Activated CD4-positive, CD25-positive, alpha-beta regulatory T cell treated with anti-CD3 and anti-CD28 coated beads, Interleukin-2, amount 50 U/mL, for 16 hours (primary cell): Measurements from ENCODE around the gene ZNF701.
"Not testable (repeated sequence)": the region's sequence is repeated elsewhere in the genome, so short reads cannot be mapped to it uniquely, and the experiment has no call there.

Experiments used
- DNase-seq: peaks from one replicate; pipeline ENCODE4 v3.0.0-alpha.2; 2020; ENCODE audit warnings: low read depth, low spot score

The ZNF701 gene

DNA sequence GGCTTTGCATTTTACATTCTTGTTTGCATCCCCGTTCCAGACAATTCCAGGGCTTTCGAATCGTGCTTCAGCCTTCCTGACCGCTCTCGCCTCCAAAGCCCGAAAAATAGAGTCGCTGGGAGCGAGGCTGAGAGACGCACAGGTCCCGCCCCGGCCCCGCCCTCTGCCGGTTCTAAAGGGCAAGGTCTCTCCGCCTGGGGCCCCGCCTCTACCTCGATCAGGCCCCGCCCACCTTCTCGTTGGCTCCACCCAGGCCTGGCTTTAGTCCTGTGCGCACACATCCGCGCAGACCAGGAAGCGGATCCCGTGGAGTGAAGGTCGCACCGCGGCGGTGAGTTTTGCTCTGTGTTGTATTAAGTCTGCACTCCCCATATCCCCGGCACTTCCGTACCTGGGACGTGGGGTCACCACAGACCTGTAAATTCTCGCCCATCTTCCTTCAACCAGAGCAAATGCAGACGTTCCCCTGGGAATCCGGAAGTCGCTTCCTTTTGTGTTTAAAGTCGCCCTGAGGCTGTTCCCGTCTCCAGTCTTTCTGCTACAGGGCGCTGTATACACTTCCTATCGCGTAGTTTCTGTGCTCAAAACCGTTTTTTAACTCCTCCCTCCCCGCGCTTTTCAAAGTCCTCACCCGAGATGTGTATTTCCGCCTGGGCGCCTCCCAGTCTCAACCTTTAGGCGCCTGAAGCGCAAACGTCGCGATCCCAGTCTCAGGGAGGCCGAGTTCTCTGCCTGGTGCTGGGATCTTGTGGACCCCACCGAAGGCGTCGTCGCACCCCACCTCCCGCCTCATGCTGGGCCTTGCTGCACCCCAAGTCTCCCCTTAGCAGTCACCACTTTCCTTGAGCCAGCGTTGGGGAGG is at the start of gene ZNF701:
Gene ZNF701 (plus strand): TSS at position 288 of the 862 bp plus-strand sequence. CDS start 3,861 bp downstream, outside the sequence.
- DNase-seq, result peak; percentile 86

DNA sequence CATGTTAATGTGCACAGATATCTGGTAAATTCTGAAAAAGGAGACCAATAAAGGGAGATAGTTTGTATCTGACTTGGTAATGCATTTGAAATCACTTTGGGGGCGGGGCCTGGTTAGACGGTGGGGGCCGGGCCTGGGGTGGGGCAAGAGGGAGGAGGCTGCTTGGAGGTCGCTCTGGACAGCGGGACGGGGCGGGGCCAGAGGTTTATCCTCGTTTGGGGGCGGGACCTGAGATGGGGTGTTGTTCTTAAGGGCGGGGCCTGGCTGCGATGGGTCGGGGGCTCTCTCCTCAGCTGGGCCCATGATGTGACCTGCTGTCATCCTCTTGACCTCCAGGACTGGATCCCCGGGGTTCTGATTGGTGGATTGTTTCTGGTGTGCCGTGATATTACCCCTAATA is 47.5 kb upstream of the ZNF701 start:
- no peak for DNase-seq

DNA sequence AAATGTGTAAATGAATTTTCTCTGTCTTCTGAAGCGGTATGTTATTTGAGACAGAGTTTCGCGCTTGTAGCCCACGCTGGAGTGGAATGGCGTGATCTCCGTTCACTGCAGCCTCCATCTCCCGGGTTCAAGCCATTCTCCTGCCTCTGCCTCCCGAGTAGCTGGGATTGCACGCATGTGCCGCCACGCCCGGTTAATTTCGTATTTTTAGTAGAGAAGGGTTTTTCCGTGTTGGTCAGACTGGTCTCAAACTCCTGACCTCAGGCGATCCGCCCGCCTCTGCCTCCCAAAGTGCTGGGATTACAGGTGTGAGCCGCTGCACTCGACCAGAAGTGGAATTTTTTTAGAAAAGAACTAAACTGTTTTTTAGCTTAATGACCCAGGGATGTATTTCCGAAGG is 46.0 kb upstream of the ZNF701 start:
- no peak for DNase-seq

DNA sequence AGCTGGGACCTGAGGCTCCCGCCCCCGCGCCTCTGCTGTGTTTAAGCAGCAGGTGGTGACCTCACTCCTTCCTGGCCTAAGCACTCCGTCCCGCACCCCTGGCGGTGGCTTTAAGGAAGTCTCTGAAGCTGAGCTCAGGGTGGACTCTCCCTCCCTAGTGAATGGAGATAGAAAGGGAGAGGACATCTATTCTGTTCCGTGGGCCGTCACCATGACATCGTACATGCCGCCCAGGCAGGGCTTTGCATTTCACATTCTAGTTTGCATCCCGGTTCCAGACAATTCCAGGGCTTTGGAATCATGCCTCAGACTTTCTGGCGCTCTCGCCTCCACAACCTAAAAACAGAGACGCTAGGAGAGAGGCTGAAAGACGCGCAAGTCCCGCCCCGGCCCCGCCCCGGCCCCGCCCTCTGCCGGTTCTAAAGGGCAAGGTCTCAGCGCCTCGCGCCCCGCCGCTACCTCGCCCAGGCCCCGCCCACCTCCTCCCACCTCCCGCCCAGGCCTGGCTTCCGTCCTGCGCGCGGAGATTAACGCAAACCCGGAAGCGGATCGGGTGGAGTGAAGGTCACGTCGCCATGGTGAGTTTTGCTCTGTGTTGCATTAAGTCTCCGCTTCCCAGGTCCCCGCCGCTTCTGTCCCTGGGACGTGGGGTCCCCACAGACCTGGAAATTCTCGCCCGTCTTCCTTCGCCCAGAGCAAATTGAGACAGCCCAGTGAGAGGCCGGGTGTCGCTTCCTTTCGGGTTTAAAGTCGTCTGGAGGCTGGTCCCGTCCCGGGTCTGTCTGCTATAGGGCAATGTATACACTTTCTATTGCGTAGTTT is 42.7 kb upstream of the ZNF701 start, which contains the start of gene ZNF808:
Gene ZNF808 (plus strand): TSS at position 535 of the 822 bp plus-strand sequence. CDS start 15,617 bp downstream, outside the sequence.
- peak; percentile 96 for DNase-seq

DNA sequence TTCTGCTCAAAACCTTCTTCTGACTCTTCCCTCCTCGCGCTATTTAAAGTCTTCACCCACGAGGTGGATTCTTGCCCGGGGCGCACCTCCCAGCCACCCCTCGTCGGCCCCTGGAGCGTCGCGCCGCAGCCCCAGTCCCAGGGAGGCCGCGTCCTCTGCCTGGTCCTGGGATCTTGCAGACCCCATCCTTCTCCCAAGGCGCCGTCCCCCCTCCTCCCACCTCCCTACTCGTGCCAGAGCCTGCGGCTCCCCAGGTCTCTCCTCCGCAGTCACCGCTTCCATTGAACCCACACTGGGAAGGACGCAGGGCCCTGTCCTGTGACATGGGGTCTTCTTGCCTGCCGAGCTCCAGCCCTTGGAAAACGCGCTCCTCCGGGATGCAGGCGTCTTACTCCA is 42.1 kb upstream of the ZNF701 start:
- no peak for DNase-seq

DNA sequence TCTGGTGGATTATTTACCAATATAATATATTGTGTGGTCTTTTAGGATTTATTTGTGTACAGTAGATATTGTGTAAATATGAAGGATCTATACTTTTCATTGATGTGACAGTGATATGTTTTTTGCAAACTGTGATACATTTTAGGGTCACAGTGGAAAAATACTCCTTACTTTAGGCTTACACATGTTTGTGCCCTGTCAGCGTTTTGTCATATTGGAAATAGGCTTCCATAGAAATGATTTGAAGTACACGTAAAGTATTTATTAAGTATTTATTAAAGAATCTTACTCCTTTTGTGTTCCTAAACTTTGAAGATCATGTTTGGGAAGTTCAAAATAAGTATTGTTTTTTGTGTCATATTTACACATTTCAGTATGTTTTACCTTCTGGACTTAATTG is 37.6 kb upstream of the ZNF701 start:
- no peak for DNase-seq

DNA sequence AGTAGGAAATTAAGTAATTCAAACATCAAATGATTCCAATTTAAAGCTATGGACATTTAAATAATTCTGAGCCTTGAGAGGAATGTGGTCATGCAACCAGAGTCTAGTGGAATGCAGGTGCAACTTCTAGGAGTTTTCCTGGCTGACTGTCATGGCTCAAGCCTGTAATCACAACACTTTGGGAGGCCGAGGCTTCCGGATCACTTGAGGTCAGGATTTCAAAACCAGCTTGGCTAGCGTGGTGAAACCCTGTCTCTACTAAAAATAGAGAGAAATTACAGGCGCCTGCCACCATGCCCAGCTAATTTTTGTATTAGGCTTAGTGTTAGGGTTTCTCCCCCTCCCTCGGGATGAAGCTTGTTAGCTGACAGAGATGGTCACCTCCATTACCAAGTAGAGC is 36.2 kb upstream of the ZNF701 start:
- no peak for DNase-seq

DNA sequence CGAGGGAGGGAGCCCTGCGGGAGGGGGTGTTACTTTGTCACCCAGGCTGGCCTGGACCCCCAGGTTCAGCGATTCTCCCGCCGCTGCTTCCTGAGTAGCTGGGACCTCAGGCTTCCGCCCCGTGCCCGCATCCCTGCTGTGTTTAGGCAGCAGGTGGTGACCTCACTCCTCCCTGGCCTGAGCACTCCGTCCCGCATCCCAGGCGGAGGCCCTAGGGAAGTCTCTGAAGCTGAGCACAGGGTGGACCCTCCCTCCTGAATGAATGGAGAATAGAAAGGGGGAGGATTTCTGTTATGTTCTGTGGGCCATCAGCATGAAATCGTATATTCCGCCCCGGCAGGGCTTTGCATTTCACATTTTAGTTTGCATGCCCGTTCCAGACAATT is 34.7 kb upstream of the ZNF701 start:
- not testable (repeated sequence) for DNase-seq

DNA sequence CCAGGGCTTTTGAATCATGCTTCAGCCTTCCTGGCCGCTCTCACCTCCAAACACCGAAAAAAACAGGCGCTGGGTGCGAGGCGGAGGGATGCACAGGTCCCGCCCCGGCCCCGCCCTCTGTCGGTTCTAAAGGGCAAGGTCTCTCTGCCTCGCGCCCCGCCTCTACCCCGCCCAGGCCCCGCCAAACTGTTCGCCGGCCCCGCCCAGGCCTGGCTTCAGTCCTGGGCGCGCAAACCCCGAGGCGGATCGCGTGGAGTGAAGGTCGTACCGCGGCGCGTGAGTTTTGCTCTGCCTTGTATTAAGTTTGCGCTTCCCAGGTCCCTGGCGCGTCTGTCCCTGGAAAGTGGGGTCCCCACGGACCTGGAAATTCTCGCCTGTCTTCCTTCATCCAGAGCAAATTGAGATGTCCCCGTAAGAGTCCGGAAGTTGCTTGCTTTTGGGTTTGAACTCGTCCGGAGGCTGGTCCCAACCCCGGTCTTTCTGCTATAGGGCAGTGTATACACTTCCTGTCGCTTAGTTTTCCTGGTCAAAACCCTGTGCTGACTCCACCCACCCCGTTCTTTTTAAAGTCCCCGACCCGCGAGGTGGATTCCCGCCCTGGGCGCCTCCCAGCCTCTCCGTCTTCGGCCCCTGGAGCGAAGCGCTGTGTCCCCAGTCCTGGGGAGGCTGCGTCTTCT is 34.2 kb upstream of the ZNF701 start:
- peak; percentile 83 for DNase-seq

DNA sequence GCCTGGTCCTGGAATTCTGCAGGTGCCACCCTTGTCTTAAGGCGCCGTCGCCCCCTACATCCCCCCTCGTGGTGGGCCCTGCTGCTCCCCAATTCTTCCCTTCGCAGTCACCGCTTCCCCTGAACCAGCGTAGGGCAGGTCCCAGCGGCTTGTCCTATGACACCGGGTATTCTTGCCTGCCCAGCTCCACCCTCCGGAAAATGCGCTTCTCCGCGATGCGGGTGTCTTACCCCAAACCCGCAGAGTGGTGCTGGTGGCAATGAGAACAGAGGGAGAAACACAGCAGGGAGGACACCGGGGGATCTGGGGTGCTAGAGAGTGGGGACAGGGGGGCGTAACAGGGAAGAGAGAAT is 33.7 kb upstream of the ZNF701 start:
- no peak for DNase-seq

DNA sequence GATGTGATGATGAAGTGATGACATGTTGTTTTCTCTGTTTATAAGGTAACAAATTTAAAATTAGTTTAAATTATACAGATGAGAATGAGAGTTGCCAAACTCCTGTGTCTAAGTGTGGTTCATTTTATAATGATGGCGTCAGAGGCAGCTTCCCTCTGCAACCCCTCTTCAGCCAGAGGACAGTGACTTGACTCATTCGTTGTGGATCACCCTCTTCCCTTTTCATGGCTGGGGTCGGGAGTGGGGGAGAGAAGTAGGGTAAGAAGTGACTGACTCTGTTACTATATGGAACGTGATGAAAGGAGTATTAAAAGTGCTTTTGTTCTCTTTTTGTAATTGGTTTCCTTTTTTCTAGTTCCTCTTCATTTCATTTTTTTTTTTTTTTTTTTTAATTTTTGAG is 31.3 kb upstream of the ZNF701 start:
- DNase-seq, result not testable (repeated sequence)

DNA sequence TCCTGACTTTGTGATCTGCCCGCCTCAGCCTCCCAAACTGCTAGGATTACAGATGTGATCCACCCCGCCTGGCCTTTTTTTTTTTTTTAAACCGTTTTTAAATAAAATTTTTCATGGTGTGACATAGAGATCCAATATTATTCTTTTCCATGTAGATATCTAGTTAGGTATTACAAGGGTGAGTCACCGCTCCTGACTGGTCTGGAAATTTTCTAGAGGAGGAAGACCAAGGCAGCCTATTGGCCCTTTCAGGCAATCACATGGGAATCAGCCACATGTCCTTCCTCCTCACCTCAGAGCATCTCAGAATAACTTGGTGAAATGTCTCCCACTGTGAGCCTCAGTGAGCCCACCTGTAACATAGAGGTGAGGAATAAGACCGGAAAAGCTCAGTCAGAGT is 28.9 kb upstream of the ZNF701 start:
- not testable (repeated sequence) for DNase-seq

DNA sequence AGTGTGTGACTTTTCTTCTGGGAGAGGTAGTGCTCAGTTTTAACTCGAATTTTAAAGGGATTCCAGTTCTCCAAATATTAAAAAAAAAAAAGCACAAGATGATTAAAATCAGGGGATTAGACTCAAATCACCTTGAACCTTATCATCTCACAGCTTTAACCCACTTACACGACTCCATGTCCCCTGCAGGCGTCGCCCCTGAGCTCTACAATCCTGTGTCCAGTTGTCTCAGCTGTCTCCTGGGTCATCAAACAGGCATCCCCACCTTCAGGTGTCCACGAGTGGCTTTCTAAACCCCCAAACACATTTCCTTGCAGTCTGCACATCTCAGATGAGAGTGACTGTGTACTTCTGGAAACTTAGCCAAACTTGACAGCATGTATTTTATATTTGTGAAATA is 28.5 kb upstream of the ZNF701 start:
- DNase-seq, result no peak

DNA sequence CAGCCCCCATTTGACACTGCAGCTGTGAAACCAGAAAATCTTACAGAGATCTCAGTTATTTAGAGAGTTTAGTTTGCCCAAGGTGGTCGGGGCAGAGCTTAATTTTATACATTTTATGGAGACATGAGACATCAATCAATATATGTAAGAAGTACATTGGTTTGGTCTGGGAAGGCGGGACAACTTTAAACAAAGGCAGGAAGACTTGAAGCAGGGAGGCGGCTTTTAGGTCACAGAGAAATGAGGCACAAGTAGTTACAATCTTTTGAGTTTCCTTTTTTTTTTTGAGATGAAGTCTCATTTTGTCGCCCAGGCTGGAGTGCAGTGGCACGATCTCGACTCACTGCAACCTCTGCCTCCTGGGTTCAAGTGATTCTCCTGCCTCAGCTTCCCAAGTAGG is 27.5 kb upstream of the ZNF701 start:
- not testable (repeated sequence) for DNase-seq

DNA sequence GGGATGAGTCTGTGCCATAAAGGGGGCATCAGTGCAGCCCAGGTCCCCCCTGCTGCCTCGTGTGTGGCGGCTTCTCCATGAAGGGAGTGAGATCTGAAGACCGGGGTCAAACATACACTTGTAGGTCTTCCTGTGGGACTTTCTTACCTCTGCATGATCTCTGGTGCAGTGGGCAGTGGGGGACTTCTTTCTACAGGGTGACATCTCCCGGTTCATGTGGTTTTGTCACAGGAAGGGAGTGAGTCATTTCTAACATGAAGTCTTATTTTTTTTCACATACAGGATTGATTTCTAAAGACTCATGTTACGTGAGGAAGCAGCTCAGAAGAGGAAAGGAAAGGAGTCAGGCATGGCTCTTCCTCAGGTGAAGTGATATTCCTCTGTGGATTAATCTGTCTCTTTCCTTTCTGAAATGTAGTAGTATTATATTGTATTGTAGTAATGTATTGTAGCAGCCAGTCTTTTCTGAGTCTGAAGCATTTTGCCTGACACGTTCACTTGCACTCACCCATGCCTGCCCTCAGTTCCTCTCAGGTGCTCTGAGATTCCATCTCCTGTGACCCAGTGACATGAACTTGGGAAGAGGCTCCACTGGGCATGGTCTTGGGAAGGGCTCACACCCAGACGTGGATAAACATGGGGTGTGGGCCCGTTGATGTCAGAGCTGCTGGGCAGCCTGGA is 27.0 kb upstream of the ZNF701 start:
- DNase-seq, result no peak

DNA sequence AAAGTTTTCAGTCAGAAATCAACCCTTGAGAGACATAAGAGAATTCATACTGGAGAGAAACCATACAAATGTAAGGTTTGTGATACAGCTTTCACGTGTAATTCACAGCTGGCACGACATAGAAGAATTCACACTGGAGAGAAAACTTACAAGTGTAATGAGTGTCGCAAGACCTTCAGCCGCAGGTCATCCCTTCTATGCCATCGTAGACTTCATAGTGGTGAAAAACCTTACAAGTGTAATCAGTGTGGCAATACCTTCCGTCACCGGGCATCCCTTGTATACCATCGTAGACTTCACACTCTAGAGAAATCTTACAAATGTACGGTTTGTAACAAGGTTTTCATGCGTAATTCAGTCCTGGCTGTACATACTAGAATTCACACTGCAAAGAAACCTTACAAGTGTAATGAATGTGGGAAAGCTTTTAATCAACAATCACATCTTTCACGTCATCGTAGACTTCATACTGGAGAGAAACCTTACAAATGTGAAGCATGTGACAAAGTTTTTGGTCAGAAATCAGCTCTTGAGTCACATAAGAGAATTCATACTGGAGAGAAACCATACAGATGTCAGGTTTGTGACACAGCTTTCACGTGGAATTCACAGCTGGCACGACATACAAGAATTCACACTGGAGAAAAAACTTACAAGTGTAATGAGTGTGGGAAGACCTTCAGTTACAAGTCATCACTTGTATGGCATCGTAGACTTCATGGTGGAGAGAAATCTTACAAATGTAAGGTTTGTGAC is 15.7 kb upstream of the ZNF701 start:
- DNase-seq, result no peak

DNA sequence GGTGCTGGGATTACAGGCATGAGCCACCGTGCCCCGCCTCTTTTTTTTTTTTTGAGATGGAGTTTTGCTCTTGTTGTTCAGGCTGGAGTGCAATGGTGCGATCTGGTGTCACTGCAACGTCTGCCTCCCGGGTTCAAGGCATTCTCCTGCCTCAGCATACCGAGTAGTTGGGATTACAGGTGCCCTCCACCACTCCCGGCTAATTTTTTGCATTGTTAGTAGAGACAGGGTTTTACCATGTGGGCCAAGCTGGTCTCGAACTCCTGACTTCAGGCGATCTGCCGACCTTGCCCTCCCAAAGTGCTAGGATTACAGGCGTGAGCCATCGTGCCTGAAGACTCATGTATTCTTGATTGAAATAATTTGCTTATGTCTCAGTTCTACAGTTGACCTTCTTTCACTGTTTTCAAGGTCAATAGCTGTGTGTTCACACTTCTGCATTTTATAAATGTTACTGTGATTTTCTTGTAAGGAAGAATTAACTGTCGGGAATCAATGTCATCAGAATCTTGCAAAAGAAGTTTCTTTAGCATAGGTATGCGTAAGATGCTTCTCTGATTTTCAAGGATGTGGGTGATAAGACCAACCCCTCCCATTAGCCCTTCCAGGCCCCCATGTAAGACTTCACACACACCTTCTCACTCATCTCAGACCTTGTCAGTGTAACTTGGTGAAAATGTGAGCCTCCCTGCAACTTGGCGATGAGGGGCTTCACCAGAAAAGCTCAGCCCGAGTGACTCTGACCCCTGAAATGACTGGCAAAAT is 12.7 kb upstream of the ZNF701 start:
- no peak for DNase-seq

DNA sequence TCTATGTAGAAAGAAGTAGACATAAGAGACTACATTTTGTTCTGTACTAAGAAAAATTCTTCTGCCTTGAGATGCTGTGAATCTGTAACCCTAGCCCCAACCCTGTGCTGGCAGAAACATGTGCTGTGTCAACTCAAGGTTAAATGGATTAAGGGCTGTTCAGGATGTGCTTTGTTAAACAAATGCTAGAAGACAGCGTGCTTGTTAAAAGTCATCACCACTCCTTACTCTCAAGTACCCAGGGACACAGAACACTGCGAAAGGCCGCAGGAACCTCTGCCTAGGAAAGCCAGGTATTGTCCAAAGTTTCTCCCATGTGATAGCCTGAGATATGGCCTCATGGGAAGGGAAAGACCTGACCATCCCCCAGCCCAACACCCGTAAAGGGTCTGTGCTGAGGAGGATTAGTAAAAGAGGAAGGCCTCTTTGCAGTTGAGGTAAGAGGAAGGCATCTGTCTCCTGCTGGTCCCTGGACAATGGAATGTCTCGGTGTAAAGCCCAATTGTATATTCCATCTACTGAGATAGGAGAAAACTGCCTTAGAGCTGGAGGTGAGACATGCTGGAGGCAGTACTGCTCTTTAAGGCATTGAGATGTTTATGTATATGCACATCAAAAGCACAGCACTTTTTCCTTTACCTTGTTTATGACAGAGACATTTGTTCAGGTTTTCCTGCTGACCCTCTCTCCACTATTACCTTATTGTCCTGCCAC is 11.2 kb upstream of the ZNF701 start:
- DNase-seq, result not testable (repeated sequence)

DNA sequence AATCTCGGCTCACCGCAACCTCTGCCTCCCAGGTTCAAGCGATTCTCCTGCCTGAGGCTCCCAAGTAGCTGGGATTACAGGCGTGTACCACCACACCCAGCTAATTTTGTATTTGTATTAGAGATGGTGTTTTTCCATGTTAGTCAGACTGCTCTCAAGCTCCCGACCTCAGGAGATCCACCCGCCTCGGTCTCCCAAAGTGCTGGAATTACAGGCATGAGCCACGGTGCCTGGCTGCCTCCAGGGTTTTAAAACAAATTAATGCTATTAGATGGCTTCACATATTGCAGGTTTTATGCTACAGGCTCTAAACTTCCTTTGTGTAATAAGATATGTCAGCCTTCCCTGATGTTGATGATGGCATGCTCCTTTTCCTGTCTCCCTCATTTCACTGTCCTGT is 8.5 kb upstream of the ZNF701 start:
- not testable (repeated sequence) for DNase-seq
